Caco-2 (cell line): Measurements from ENCODE around the gene ANKRD28. TPM values are rescaled to one million over a fixed set of nuclear protein-coding genes. Genes with fewer than 3 reads are reported as not detected.

ENCODE experiments used
- BruUV-seq: library from RNA; stranded (reverse); fragments of 400-500 nt; replicated peaks from 2 replicates; lab custom pipeline; 2021; lab: Mats Ljungman, UMichigan
- CTCF ChIA-PET: fragments of 300-600 bp; sonication (Branson Sonifier 250); formaldehyde crosslinking; loops from one replicate; lab custom pipeline; 2022; ENCODE audit warnings: antibody characterized with exemption; lab: Charles Lee
- POLR2A ChIA-PET: fragments of 300-600 bp; sonication (Branson Sonifier 250); formaldehyde crosslinking; loops from one replicate; lab custom pipeline; 2022; ENCODE audit warnings: antibody characterized with exemption; lab: Charles Lee
- DNase-seq, 2 experiments: peaks; one replicate each; pipeline versions ENCODE4 v3.0.0 to v3.0.0-alpha.2; 2020 to 2022
- H3K27me3 ChIP-seq: replicated peaks from 2 replicates; pipeline ENCODE4 v1.6.0; 2011; ENCODE audit warnings: low read length; ENCODE audit not compliant: control insufficient read depth, insufficient read depth
- H3K36me3 ChIP-seq: 2 replicates; pipeline ENCODE4 v1.5.1; 2011; ENCODE audit warnings: low read length; ENCODE audit not compliant: control insufficient read depth, insufficient read depth
- H3K4me1 ChIP-seq: fragments of 250-450 bp; sonication (Bioruptor Pico); 2 replicates; pipeline ENCODE4 v1.5.1; 2020; ENCODE audit warnings: mild to moderate bottlenecking
- H3K4me3 ChIP-seq: 2 replicates; pipeline ENCODE4 v1.5.1; 2011; ENCODE audit warnings: low read depth, mild to moderate bottlenecking, control low read depth, low read length
- H3K9me3 ChIP-seq: fragments of 250-450 bp; sonication (Bioruptor Pico); 2 replicates; pipeline ENCODE4 v1.5.1; 2020; ENCODE audit warnings: mild to moderate bottlenecking, moderate library complexity
- H3K27ac Mint-ChIP-seq: one replicate; pipeline ENCODE4 v1.8.0; 2022; ENCODE audit warnings: mixed read lengths; ENCODE audit not compliant: unreplicated experiment
- H3K27me3 Mint-ChIP-seq: one replicate; pipeline ENCODE4 v1.8.0; 2022; ENCODE audit warnings: mixed read lengths; ENCODE audit not compliant: insufficient read depth, unreplicated experiment
- H3K36me3 Mint-ChIP-seq: one replicate; pipeline ENCODE4 v1.8.0; 2022; ENCODE audit warnings: mild to moderate bottlenecking, mixed read lengths; ENCODE audit not compliant: insufficient read depth, unreplicated experiment
- H3K4me1 Mint-ChIP-seq: one replicate; pipeline ENCODE4 v1.8.0; 2022; ENCODE audit warnings: low read depth, mixed read lengths; ENCODE audit not compliant: unreplicated experiment
- H3K4me3 Mint-ChIP-seq: one replicate; pipeline ENCODE4 v1.8.0; 2022; ENCODE audit warnings: mild to moderate bottlenecking, moderate library complexity, mixed read lengths; ENCODE audit not compliant: unreplicated experiment
- H3K9me3 Mint-ChIP-seq: one replicate; pipeline ENCODE4 v1.8.0; 2022; ENCODE audit warnings: mixed read lengths; ENCODE audit not compliant: unreplicated experiment
- intact Hi-C: fragments of 100-400 bp; cut with micrococcal nuclease; formaldehyde crosslinking; loops from one replicate; pipeline ENCODE4 v1.10.0; 2022; ENCODE audit not compliant: unreplicated experiment
- total RNA-seq: library from RNA; stranded (reverse); gene quantifications from 2 replicates; pipeline ENCODE4 v1.2.3, GENCODE V29; 2022
- TF ChIP-seq, protein P1 (sequence below), 2 experiments: fragments of 200-600 bp in 1 of 2; IDR thresholded peaks; 1 replicate in 1 of 2; 2 replicates in 1 of 2; pipeline versions ENCODE4 v1.5.1 to v1.8.0; 2011 to 2022; ENCODE audit warnings: antibody characterized with exemption in 1 of 2, control low read depth in 1 of 2, inconsistent platforms in 1 of 2, low read depth in 1 of 2, low read length in 1 of 2, mild to moderate bottlenecking in 1 of 2, moderate library complexity in 1 of 2; ENCODE audit not compliant: insufficient read depth in 1 of 2, severe bottlenecking in 1 of 2, unreplicated experiment in 1 of 2

ANKRD28 gene
- total RNA-seq, 1 experiment from 2014 or later: 37.2 TPM

DNA sequence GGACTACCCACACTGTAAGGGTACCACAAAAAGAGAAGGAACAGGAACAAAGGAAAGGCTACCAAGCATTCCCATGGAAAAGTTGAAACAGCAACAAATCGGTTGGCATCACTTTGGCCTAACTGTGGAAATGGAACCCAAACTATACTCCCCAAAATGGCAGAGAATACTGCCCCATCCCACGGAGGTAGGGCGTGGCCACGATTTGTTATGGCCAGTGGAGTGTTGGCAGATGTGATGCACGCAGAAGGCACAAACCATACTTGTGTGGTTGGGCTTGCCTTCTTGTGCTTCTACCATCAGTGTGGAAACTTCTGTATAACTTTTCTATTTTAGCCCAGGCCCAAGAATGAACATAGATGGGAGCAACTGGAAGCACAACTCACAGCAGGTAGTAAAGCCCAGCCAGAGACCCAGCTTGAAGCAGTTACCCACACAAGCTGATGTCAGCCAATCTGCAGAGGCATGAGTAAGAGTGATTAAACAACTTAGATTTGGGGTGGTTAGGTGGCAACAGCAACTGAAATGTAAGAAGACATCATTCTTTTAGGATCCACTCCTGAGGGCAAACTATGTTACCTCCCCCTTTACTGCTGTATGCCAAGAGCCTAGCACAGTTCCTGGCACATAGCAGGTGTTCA is 132.1 kb downstream of the ANKRD28 start:
- CTCF ChIA-PET: no interaction called here
- TF ChIP-seq, protein P1, sequence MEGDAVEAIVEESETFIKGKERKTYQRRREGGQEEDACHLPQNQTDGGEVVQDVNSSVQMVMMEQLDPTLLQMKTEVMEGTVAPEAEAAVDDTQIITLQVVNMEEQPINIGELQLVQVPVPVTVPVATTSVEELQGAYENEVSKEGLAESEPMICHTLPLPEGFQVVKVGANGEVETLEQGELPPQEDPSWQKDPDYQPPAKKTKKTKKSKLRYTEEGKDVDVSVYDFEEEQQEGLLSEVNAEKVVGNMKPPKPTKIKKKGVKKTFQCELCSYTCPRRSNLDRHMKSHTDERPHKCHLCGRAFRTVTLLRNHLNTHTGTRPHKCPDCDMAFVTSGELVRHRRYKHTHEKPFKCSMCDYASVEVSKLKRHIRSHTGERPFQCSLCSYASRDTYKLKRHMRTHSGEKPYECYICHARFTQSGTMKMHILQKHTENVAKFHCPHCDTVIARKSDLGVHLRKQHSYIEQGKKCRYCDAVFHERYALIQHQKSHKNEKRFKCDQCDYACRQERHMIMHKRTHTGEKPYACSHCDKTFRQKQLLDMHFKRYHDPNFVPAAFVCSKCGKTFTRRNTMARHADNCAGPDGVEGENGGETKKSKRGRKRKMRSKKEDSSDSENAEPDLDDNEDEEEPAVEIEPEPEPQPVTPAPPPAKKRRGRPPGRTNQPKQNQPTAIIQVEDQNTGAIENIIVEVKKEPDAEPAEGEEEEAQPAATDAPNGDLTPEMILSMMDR (IDR thresholded peaks at IDR 0.05; ENCODE audit: insufficient read depth in 1 of 2, low read depth in 1 of 2, low read length in 1 of 2, severe bottlenecking in 1 of 2, unreplicated experiment in 1 of 2): no peak
- H3K27me3 ChIP-seq: no peaks in the 10 kb centered on the region
- no peak overlapping the region for H3K4me3 ChIP-seq
- Mint-ChIP-seq H3K4me1 (no peaks in the 10 kb centered on the region), H3K27ac (no peak overlapping the region), H3K36me3 (peaks cover 21% of the 10 kb centered on the region), H3K27me3 (no peaks in the 10 kb centered on the region), H3K4me3 (no peak overlapping the region), H3K9me3 (no peaks in the 10 kb centered on the region)
- no peaks in the 10 kb centered on the region for H3K9me3 ChIP-seq
- no peak for DNase-seq
- no TSS peak for BruUV-seq
- H3K36me3 ChIP-seq: no peaks in the 10 kb centered on the region
- POLR2A ChIA-PET: no interaction called here
- intact Hi-C loops: no loop called here
- no peaks in the 10 kb centered on the region for H3K4me1 ChIP-seq

GRCh38 chr3:15664144-15664543 is 133.6 kb downstream of the ANKRD28 start:
- Mint-ChIP-seq H3K36me3 (peaks cover 12% of the 10 kb centered on the region), H3K9me3 (no peaks in the 10 kb centered on the region), H3K27me3 (no peaks in the 10 kb centered on the region), H3K27ac (no peak overlapping the region), H3K4me1 (no peaks in the 10 kb centered on the region), H3K4me3 (no peak overlapping the region)
- BruUV-seq: no TSS peak
- ChIA-PET CTCF (no interaction called here), POLR2A (no interaction called here)
- H3K9me3 ChIP-seq: no peaks in the 10 kb centered on the region
- no peak for DNase-seq
- H3K4me1 ChIP-seq: no peaks in the 10 kb centered on the region
- H3K4me3 ChIP-seq: no peak overlapping the region
- TF ChIP-seq, protein P1 (IDR thresholded peaks at IDR 0.05; ENCODE audit: insufficient read depth in 1 of 2, low read depth in 1 of 2, low read length in 1 of 2, severe bottlenecking in 1 of 2, unreplicated experiment in 1 of 2): no peak
- H3K27me3 ChIP-seq: no peaks in the 10 kb centered on the region
- no peaks in the 10 kb centered on the region for H3K36me3 ChIP-seq
- intact Hi-C loops: loop anchor here (1.0 kb wide), 1 partner anchor 34 kb away; no protein-coding TSS in a partner anchor

GRCh38 chr3:15660055-15660935 is 137.5 kb downstream of the ANKRD28 start:
- Histone ChIP-seq H3K27me3 (no peaks in the 10 kb centered on the region), H3K9me3 (peaks cover 8% of the 10 kb centered on the region), H3K36me3 (no peaks in the 10 kb centered on the region), H3K4me3 (no peak overlapping the region), H3K4me1 (no peaks in the 10 kb centered on the region)
- ChIA-PET CTCF (no interaction called here), POLR2A (no interaction called here)
- H3K36me3 Mint-ChIP-seq: peaks cover 8% of the 10 kb centered on the region
- TF ChIP-seq, protein P1 (IDR thresholded peaks at IDR 0.05; ENCODE audit: insufficient read depth in 1 of 2, low read depth in 1 of 2, low read length in 1 of 2, severe bottlenecking in 1 of 2, unreplicated experiment in 1 of 2): no peak
- H3K9me3 Mint-ChIP-seq: peaks cover 18% of the 10 kb centered on the region
- H3K4me1 Mint-ChIP-seq: no peaks in the 10 kb centered on the region
- no peak overlapping the region for H3K4me3 Mint-ChIP-seq
- DNase-seq: no peak
- intact Hi-C loops: no loop called here
- BruUV-seq: no TSS peak
- no peak overlapping the region for H3K27ac Mint-ChIP-seq
- H3K27me3 Mint-ChIP-seq: no peaks in the 10 kb centered on the region
